ENCODE results near the gene IMPDH1.

DNA sequence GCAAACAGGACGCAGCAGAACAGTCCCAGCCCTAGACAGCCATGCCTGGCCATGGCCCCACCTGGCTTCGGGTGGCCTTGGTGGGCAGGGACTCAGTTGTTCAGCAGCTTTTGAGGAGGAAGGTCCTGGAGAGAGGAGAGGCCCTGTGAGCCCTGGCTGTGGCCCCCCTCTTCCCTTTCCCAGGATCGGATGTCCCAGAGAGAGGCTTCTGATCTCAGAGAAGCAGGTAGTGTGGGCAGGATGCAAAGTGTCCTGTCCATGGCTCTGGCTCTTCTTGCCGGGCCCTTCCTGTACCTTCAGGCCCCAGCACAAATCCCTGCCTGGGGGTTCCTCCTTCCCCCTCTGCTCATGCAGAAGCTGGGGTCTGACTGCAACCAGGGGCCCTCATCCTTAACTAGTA is 49.8 kb downstream of the IMPDH1 start:
- TF ChIP-seq GATA2 (IDR thresholded peaks at IDR 0.05; ENCODE audit: low read depth, low read length) (no peak), GATA3 (IDR thresholded peaks at IDR 0.05; ENCODE audit: low read depth, low read length) (no peak)

Measured in SH-SY5Y (cell line).